RWPE2 (cell line): ENCODE results near the gene HK3.
"Not testable (repeated sequence)": the region's sequence is repeated elsewhere in the genome, so short reads cannot be mapped to it uniquely, and the experiment has no call there.

Experiments used
- ATAC-seq: fragments of 200-7000 bp; cut with Tn5 transposase; 3 replicates; pipeline ENCODE4 v1.9.1; 2021; ENCODE audit warnings: low read depth
- DNase-seq: peaks from one replicate; pipeline ENCODE4 v3.0.0-alpha.2; 2020; ENCODE audit warnings: low spot score
- H3K27ac ChIP-seq: fragments of 450-650 bp; 2 replicates; pipeline ENCODE4 v1.5.1; 2017; ENCODE audit warnings: mild to moderate bottlenecking; ENCODE audit not compliant: poor library complexity, severe bottlenecking
- H3K27me3 ChIP-seq: fragments of 250-450 bp; sonication (Bioruptor Pico); 2 replicates; pipeline ENCODE4 v1.5.1; 2021; ENCODE audit warnings: mild to moderate bottlenecking, moderate library complexity; ENCODE audit not compliant: insufficient read depth, poor library complexity, severe bottlenecking
- H3K36me3 ChIP-seq: fragments of 250-450 bp; sonication (Bioruptor Pico); 2 replicates; pipeline ENCODE4 v1.5.1; 2020; ENCODE audit warnings: low read depth, mild to moderate bottlenecking, moderate library complexity
- H3K4me1 ChIP-seq: fragments of 250-450 bp; sonication (Bioruptor Pico); 2 replicates; pipeline ENCODE4 v1.5.1; 2021; ENCODE audit warnings: mild to moderate bottlenecking, moderate library complexity; ENCODE audit not compliant: insufficient read depth, poor library complexity, severe bottlenecking
- H3K4me3 ChIP-seq: fragments of 250-450 bp; sonication (Bioruptor Pico); 2 replicates; pipeline ENCODE4 v1.5.1; 2021; ENCODE audit warnings: mild to moderate bottlenecking, moderate library complexity; ENCODE audit not compliant: severe bottlenecking
- H3K9me3 ChIP-seq: fragments of 250-450 bp; sonication (Bioruptor Pico); 2 replicates; pipeline ENCODE4 v1.5.1; 2021; ENCODE audit warnings: mild to moderate bottlenecking, moderate library complexity; ENCODE audit not compliant: severe bottlenecking
- TF ChIP-seq, protein P1 (sequence below): fragments of 450-650 bp; IDR thresholded peaks from one replicate; pipeline ENCODE4 v1.5.1; 2017; ENCODE audit warnings: mild to moderate bottlenecking, moderate library complexity; ENCODE audit not compliant: poor library complexity, severe bottlenecking

HK3 gene

DNA sequence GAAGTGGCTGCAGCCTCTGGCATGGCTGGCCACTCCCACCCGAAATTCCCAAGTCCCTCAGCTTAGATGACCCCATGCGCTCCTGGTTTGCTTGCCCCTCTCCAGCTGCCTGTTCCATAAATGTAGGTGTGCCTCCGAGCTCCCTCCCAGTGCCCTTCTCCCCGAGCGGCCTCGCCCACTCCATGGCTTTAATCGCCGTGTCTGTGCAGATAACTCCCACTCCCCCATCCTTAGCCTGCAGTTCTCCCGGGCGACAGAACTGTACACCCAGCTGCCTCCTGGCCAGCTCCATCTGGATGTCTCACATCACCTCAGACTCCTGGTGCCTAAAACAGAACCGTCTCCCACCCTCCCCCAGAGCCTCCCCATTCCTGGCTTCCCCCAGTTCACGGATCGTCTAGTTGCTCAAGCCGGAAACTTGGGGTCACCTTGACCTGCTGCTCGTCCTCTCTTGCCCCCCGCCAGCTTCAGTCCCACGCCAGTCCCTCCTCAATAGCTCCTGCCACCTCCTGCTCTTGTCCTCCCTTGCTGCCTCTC lies 24.1 kb downstream of the HK3 start:
- ATAC-seq (no peak), DNase-seq (no peak)
- Histone ChIP-seq H3K4me3 (no peak overlapping the region), H3K27ac (no peak overlapping the region), H3K4me1 (no peaks in the 10 kb centered on the region), H3K27me3 (peaks cover 15% of the 10 kb centered on the region), H3K36me3 (no peaks in the 10 kb centered on the region), H3K9me3 (no peaks in the 10 kb centered on the region)
- TF ChIP-seq, protein P1, sequence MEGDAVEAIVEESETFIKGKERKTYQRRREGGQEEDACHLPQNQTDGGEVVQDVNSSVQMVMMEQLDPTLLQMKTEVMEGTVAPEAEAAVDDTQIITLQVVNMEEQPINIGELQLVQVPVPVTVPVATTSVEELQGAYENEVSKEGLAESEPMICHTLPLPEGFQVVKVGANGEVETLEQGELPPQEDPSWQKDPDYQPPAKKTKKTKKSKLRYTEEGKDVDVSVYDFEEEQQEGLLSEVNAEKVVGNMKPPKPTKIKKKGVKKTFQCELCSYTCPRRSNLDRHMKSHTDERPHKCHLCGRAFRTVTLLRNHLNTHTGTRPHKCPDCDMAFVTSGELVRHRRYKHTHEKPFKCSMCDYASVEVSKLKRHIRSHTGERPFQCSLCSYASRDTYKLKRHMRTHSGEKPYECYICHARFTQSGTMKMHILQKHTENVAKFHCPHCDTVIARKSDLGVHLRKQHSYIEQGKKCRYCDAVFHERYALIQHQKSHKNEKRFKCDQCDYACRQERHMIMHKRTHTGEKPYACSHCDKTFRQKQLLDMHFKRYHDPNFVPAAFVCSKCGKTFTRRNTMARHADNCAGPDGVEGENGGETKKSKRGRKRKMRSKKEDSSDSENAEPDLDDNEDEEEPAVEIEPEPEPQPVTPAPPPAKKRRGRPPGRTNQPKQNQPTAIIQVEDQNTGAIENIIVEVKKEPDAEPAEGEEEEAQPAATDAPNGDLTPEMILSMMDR, result no peak

DNA sequence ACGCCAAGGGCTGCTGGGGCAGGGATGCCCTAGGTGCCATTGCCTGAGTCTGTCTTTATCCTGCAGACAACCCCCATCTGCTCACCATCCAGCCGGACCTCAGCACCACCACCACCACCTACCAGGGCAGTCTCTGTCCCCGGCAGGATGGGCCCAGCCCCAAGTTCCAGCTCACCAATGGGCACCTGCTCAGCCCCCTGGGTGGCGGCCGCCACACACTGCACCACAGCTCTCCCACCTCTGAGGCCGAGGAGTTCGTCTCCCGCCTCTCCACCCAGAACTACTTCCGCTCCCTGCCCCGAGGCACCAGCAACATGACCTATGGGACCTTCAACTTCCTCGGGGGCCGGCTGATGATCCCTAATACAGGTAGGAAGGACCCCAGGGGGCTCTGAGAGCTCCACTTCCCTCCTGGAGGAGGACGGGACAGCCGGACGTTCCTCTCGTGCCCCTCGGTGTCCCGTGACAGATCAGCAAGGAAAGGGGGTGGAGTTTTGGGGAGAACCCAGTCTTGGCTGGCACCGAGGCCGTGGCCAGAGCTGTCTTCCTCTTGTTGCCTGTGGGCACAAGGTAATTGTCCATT lies 24.9 kb downstream of the HK3 start:
- no peak for DNase-seq
- no peak overlapping the region for H3K27ac ChIP-seq
- no peaks in the 10 kb centered on the region for H3K36me3 ChIP-seq
- H3K4me3 ChIP-seq, result no peak overlapping the region
- ATAC-seq, result no peak
- TF ChIP-seq, protein P1, result no peak
- H3K9me3 ChIP-seq, result no peaks in the 10 kb centered on the region
- H3K4me1 ChIP-seq, result no peaks in the 10 kb centered on the region
- peaks cover 15% of the 10 kb centered on the region for H3K27me3 ChIP-seq

DNA sequence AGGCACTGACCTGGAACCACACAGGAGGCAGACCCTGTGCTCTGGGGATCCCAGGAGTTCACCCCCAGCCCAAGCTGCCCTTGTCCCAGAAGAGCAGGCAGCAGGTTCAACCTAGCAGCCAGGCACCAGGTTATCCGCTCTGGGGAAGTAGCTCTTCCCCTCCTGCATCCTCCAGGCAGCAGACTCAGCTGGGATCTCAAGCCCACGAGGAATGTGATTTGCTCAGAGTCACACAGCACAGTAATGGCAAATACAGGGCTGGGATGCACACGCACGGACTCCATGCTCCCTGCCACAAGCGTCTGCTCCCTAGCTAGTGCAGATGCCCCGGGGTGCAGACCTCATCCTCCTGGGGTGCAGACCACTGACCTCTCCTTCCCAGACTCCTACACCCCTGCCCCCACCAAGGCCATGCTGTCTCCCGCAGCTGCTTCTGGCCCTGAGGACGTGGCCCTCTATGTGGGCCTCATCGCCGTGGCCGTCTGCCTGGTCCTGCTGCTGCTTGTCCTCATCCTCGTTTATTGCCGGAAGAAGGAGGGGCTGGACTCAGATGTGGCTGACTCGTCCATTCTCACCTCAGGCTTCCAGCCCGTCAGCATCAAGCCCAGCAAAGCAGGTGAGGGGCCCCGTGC lies 25.5 kb downstream of the HK3 start:
- ATAC-seq, result peak; percentile 38; the same call in 2 of the 3 replicates
- TF ChIP-seq, protein P1, result no peak
- H3K36me3 ChIP-seq, result no peaks in the 10 kb centered on the region
- H3K4me3 ChIP-seq, result no peak overlapping the region
- H3K9me3 ChIP-seq, result no peaks in the 10 kb centered on the region
- peaks cover 15% of the 10 kb centered on the region for H3K27me3 ChIP-seq
- no peaks in the 10 kb centered on the region for H3K4me1 ChIP-seq
- no peak for DNase-seq
- H3K27ac ChIP-seq, result no peak overlapping the region

DNA sequence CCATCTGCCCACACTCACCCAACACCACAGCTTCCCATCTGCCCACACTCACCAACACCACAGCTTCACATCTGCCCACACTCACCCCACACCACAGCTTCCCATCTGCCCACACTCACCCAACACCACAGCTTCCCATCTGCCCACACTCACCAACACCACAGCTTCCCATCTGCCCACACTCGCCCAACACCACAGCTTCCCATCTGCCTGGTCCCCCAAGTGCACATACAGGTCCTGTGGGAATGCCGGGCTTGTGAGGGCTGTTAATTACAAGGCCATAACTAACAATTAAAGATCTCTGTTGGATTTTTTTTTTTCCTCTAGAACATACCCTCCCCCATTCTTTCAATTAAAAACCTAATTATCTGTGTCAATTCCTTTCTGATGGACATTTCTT lies 26.1 kb downstream of the HK3 start:
- not testable (repeated sequence) for H3K4me3 ChIP-seq, H3K36me3 ChIP-seq, DNase-seq, H3K9me3 ChIP-seq, H3K27ac ChIP-seq, ATAC-seq, H3K4me1 ChIP-seq
- H3K27me3 ChIP-seq, result peaks cover 15% of the 10 kb centered on the region

DNA sequence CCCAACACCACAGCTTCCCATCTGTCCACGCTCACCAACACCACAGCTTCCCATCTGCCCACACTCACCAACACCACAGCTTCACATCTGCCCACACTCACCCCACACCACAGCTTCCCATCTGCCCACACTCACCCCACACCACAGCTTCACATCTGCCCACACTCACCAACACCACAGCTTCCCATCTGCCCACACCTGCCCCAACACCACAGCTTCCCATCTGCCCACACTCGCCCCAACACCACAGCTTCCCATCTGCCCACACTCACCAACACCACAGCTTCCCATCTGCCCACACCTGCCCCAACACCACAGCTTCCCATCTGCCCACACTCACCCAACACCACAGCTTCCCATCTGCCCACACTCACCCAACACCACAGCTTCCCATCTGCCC lies 26.6 kb downstream of the HK3 start:
- H3K36me3 ChIP-seq, ATAC-seq, H3K4me3 ChIP-seq, H3K27ac ChIP-seq, H3K4me1 ChIP-seq, DNase-seq, H3K9me3 ChIP-seq: not testable (repeated sequence)
- peaks cover 17% of the 10 kb centered on the region for H3K27me3 ChIP-seq

DNA sequence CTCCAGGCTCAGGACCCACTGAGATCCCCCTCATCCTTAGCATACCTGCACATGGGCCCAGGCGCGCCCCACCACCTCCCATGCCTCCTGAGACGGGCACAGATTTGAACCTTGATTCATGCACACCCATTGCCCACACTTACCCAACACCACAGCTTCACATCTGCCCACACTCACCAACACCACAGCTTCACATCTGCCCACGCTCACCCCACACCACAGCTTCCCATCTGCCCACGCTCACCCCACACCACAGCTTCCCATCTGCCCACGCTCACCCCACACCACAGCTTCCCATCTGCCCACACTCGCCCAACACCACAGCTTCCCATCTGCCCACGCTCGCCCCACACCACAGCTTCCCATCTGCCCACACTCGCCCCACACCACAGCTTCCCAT lies 28.5 kb downstream of the HK3 start:
- not testable (repeated sequence) for ATAC-seq, H3K9me3 ChIP-seq, DNase-seq, H3K4me1 ChIP-seq, H3K27ac ChIP-seq, H3K36me3 ChIP-seq, H3K4me3 ChIP-seq
- peaks cover 28% of the 10 kb centered on the region for H3K27me3 ChIP-seq
